ENCODE data around the gene USP34.

DNA sequence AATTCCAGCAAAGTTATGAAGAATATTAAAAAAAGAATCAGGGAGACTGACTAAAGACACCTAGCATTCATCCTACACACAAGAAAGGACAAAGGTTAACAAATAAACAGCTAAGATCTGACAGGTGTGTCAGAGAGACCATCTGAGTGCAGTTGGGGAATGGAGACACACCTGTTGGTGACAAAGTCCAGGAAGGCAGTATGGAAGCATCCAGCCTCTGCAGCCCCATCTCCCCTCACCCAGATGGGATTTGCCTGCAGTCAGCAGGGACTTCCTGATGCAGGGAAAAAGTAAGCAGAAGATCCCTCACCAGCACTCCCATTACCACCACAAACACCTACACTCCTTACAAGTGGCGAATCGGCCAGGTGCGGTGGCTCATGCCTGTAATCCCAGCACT is 37.9 kb downstream of the USP34 start:
- TF ChIP-seq EZH2 (IDR thresholded peaks at IDR 0.05) (no peak), POLR2AphosphoS5 (IDR thresholded peaks at IDR 0.05; ENCODE audit: borderline replicate concordance, low read depth, low read length) (no peak)
